IMR-90 (cell line): ENCODE measurements around the gene PDE5A. TPM values are rescaled to one million over a fixed set of nuclear protein-coding genes. Genes with fewer than 3 reads are reported as not detected.

Source experiments
- ATAC-seq: fragments of 200-7000 bp; cut with Tn5 transposase; 2 replicates; pipeline ENCODE4 v1.9.1; 2020; ENCODE audit warnings: low read depth, mild to moderate bottlenecking, moderate library complexity
- BruUV-seq: library from RNA; stranded (reverse); fragments of 400-500 nt; replicated peaks from 2 replicates; lab custom pipeline; 2021; lab: Mats Ljungman, UMichigan
- CTCF ChIA-PET: fragments of 300-600 bp; formaldehyde crosslinking; extraction: SDS; loops from one replicate; lab custom pipeline; 2021; ENCODE audit warnings: antibody characterized with exemption; lab: Yijun Ruan, JAX
- POLR2A ChIA-PET: fragments of 300-600 bp; sonication (Branson Sonifier 250); formaldehyde crosslinking; loops from one replicate; lab custom pipeline; 2022; ENCODE audit warnings: antibody characterized with exemption; ENCODE audit not compliant: unreplicated experiment; lab: Charles Lee
- DNase-seq: peaks from one replicate; pipeline ENCODE4 v3.0.0; 2013
- H2AFZ ChIP-seq: replicated peaks from 2 replicates; pipeline ENCODE3; 2013; ENCODE audit warnings: low read length, mild to moderate bottlenecking; ENCODE audit not compliant: poor library complexity
- H2AK5ac ChIP-seq: 2 replicates; pipeline ENCODE4 v1.6.1; 2013; ENCODE audit warnings: low read depth, low read length, inconsistent platforms
- H2AK9ac ChIP-seq: replicated peaks from 2 replicates; pipeline ENCODE3; 2013; ENCODE audit warnings: mild to moderate bottlenecking, low read depth, low read length, moderate library complexity; ENCODE audit not compliant: poor library complexity
- H2BK120ac ChIP-seq: 2 replicates; pipeline ENCODE4 v1.6.1; 2013; ENCODE audit warnings: low read depth, low read length, inconsistent platforms
- H2BK15ac ChIP-seq: 3 replicates; pipeline ENCODE4 v1.6.1; 2013; ENCODE audit warnings: low read depth, low read length, inconsistent platforms
- H2BK20ac ChIP-seq: 2 replicates; pipeline ENCODE4 v1.6.1; 2013; ENCODE audit warnings: low read depth, mild to moderate bottlenecking, inconsistent platforms, low read length, moderate library complexity
- H2BK5ac ChIP-seq: 2 replicates; pipeline ENCODE4 v1.6.1; 2013; ENCODE audit warnings: mild to moderate bottlenecking, low read depth, low read length, inconsistent platforms; ENCODE audit not compliant: poor library complexity, severe bottlenecking
- H3K14ac ChIP-seq: replicated peaks from 2 replicates; pipeline ENCODE4 v1.6.1; 2013; ENCODE audit warnings: low read depth, low read length, inconsistent platforms
- H3K18ac ChIP-seq: 2 replicates; pipeline ENCODE4 v1.6.1; 2013; ENCODE audit warnings: low read depth, low read length, control low read depth
- H3K23ac ChIP-seq: 2 replicates; pipeline ENCODE4 v1.6.1; 2013; ENCODE audit warnings: low read depth, low read length, inconsistent platforms
- H3K27ac ChIP-seq: 2 replicates; pipeline ENCODE4 v1.5.1; 2013; ENCODE audit warnings: mild to moderate bottlenecking, control low read depth, low read length; ENCODE audit not compliant: insufficient read depth
- H3K27me3 ChIP-seq: 2 replicates; pipeline ENCODE4 v1.6.1; 2013; ENCODE audit warnings: low read length; ENCODE audit not compliant: control insufficient read depth, insufficient read depth
- H3K36me3 ChIP-seq: 2 replicates; pipeline ENCODE4 v1.6.1; 2013; ENCODE audit warnings: low read length, mixed read lengths; ENCODE audit not compliant: control insufficient read depth, insufficient read depth
- H3K4ac ChIP-seq: 2 replicates; pipeline ENCODE4 v1.6.1; 2013; ENCODE audit warnings: low read depth, low read length, inconsistent platforms
- H3K4me1 ChIP-seq: 2 replicates; pipeline ENCODE4 v1.6.1; 2013; ENCODE audit warnings: low read length, mixed read lengths; ENCODE audit not compliant: control insufficient read depth, insufficient read depth
- H3K4me2 ChIP-seq: 2 replicates; pipeline ENCODE4 v1.6.1; 2013; ENCODE audit warnings: low read depth, mild to moderate bottlenecking, control low read depth, low read length, moderate library complexity
- H3K4me3 ChIP-seq: 2 replicates; pipeline ENCODE4 v1.5.1; 2013; ENCODE audit warnings: low read depth, mild to moderate bottlenecking, control low read depth, low read length, moderate library complexity; ENCODE audit not compliant: insufficient read depth
- H3K56ac ChIP-seq: 2 replicates; pipeline ENCODE4 v1.6.1; 2013; ENCODE audit warnings: low read length, inconsistent platforms; ENCODE audit not compliant: insufficient read depth; ENCODE audit errors: extremely low read depth
- H3K79me1 ChIP-seq, 2 experiments: 2 replicates each; pipeline ENCODE4 v1.6.1; 2013; ENCODE audit warnings: low read length in 2 of 2, inconsistent platforms in 1 of 2, low read depth in 1 of 2
- H3K9ac ChIP-seq: 2 replicates; pipeline ENCODE4 v1.6.1; 2013; ENCODE audit warnings: low read depth, low read length, control low read depth
- H3K9me1 ChIP-seq: 2 replicates; pipeline ENCODE4 v1.6.1; 2013; ENCODE audit warnings: low read length, inconsistent platforms; ENCODE audit not compliant: insufficient read depth
- H3K9me3 ChIP-seq: 2 replicates; pipeline ENCODE4 v1.6.1; 2013; ENCODE audit warnings: low read length; ENCODE audit not compliant: control insufficient read depth, insufficient read depth
- H4K20me1 ChIP-seq: 2 replicates; pipeline ENCODE4 v1.6.1; 2013; ENCODE audit warnings: low read length, inconsistent platforms; ENCODE audit not compliant: insufficient read depth
- H4K5ac ChIP-seq: 2 replicates; pipeline ENCODE4 v1.6.1; 2013; ENCODE audit warnings: mild to moderate bottlenecking, low read depth, low read length, control low read depth
- H4K8ac ChIP-seq, 2 experiments: 2 replicates each; pipeline ENCODE4 v1.6.1; 2013; ENCODE audit warnings: low read depth in 2 of 2, low read length in 2 of 2, control low read depth in 1 of 2, inconsistent platforms in 1 of 2
- H4K91ac ChIP-seq: 2 replicates; pipeline ENCODE4 v1.6.1; 2013; ENCODE audit warnings: low read depth, low read length, inconsistent platforms; ENCODE audit not compliant: insufficient read depth
- CHD1 ChIP-seq: IDR thresholded peaks from 2 replicates; pipeline ENCODE4 v1.6.1; 2012; ENCODE audit warnings: low read depth, low read length, improper control_type of control experiment
- MAFK ChIP-seq: IDR thresholded peaks from 2 replicates; pipeline ENCODE4 v1.6.1; 2012; ENCODE audit warnings: low read depth, low read length, improper control_type of control experiment
- NFE2L2 ChIP-seq: fragments of 150-350 bp; IDR thresholded peaks from 2 replicates; pipeline ENCODE4 v1.6.1; 2016; ENCODE audit warnings: low read depth, mild to moderate bottlenecking, low read length
- WGBS, 2 experiments: methylation state at CpG; one replicate each; pipeline versions ENCODE4 v1.1.5 to v1.1.7; 2013; ENCODE audit warnings: missing lambda C conversion rate in 2 of 2; ENCODE audit not compliant: insufficient read length in 1 of 2; ENCODE audit errors: extremely low coverage in 2 of 2; 5-methylcytosine and 5-hydroxymethylcytosine counted together
- dilution Hi-C: fragments of 300-500 bp; cut with HindIII; formaldehyde crosslinking; loops from one replicate; pipeline ENCODE4 v1.14.3; 2018; ENCODE audit warnings: low sequenced_read_pairs; ENCODE audit not compliant: unreplicated experiment
- in situ Hi-C: fragments of 300-500 bp; cut with MboI; formaldehyde crosslinking; loops from 3 replicates; pipeline ENCODE4 v1.14.3; 2019; ENCODE audit warnings: low sequenced_read_pairs, inconsistent platforms, mixed read lengths
- intact Hi-C: fragments of 100-400 bp; cut with micrococcal nuclease; formaldehyde crosslinking; loops from 2 replicates; pipeline ENCODE4 v1.10.0; 2022
- polyA plus RNA-seq, 3 experiments: library from polyadenylated mRNA; depleted of rRNA; stranded (reverse); fragments of >200 nt; gene quantifications; 2 replicates each; pipeline ENCODE4 v1.2.3, GENCODE V29; 2012; ENCODE audit warnings: low replicate concordance in 1 of 3
- total RNA-seq: library from RNA; depleted of rRNA; stranded (reverse); fragments of >200 nt; gene quantifications from 2 replicates; pipeline ENCODE4 v1.2.3, GENCODE V29; 2012

The PDE5A gene
- total and polyA plus RNA-seq, 2 of the 4 experiments (the other 2 are of a cell fraction) = 101 to 770 TPM

GRCh38 chr4:119665752-119666151, 37.1 kb upstream of the PDE5A start:
- H2BK5ac ChIP-seq = peak overlapping the region; percentile 4
- no peak overlapping the region; the same call in 1 of the 2 replicates for H3K9ac ChIP-seq
- H3K4me2 ChIP-seq = no peak overlapping the region
- peak overlapping the region; percentile 5; the same call in 1 of the 2 replicates for H4K91ac ChIP-seq
- no peak overlapping the region; the same call in 1 of the 2 replicates for H3K14ac ChIP-seq
- H2AK5ac ChIP-seq = no peak overlapping the region
- dilution Hi-C loops (no loop called here), intact Hi-C loops (no loop called here), in situ Hi-C loops (no loop called here)
- peak overlapping the region; percentile 31; the same call in 1 of the 2 replicates for H3K27ac ChIP-seq
- H3K9me1 ChIP-seq = no peaks in the 10 kb centered on the region
- H2BK20ac ChIP-seq = peak overlapping the region; percentile 3; the same call in 1 of the 2 replicates
- no peaks in the 10 kb centered on the region for H4K20me1 ChIP-seq
- peak overlapping the region; percentile 92 for H4K5ac ChIP-seq
- H3K79me1 ChIP-seq = no peaks in the 10 kb centered on the region; a peak in 1 of 4 replicates
- no peak for ATAC-seq
- ChIA-PET POLR2A (no interaction called here), CTCF (interaction anchor here (0.6 kb wide), 1 partner anchor 352 kb away, joined by 3 read pairs; no protein-coding TSS in a partner anchor)
- H2AK9ac ChIP-seq = no peak overlapping the region
- H3K36me3 ChIP-seq = no peaks in the 10 kb centered on the region
- H2AFZ ChIP-seq = no peak overlapping the region
- H3K18ac ChIP-seq = peak overlapping the region; percentile 93
- H3K27me3 ChIP-seq = no peaks in the 10 kb centered on the region
- no peak for DNase-seq
- H3K4ac ChIP-seq = peak overlapping the region; percentile 1; the same call in 1 of the 2 replicates
- H3K23ac ChIP-seq = no peak overlapping the region
- peak overlapping the region; percentile 31; the same call in 1 of the 3 replicates for H2BK15ac ChIP-seq
- peaks cover 20% of the 10 kb centered on the region for H3K4me1 ChIP-seq
- WGBS, 2 experiments = no CpG with 5 or more reads among the region's 2 CpGs
- no peak overlapping the region for H3K56ac ChIP-seq
- peak overlapping the region in 1 of 2 experiments; percentile 58; a peak in 1 of 4 replicates for H4K8ac ChIP-seq
- TF ChIP-seq CHD1 (no peak), NFE2L2 (peak; percentile 61), MAFK (peak; percentile 85)
- no peak overlapping the region; the same call in 1 of the 2 replicates for H2BK120ac ChIP-seq
- no peak overlapping the region for H3K4me3 ChIP-seq
- BruUV-seq = no TSS peak
- H3K9me3 ChIP-seq = no peaks in the 10 kb centered on the region
